Right lobe of liver (tissue), 6 donors: Measurements from ENCODE around the gene CPED1. TPM values are rescaled to one million over a fixed set of nuclear protein-coding genes. Genes with fewer than 3 reads are reported as not detected.

Experiments used
- ATAC-seq, 4 donors: fragments of 200-7000 bp; cut with Tn5 transposase; one replicate each; pipeline ENCODE4 v1.9.1; 2020; ENCODE audit warnings: mild to moderate bottlenecking in 4 of 4, moderate library complexity in 4 of 4
- DNase-seq, 3 donors: peaks; one replicate each; pipeline ENCODE4 v3.0.0-alpha.2; 2020
- H3K27ac ChIP-seq, 3 donors: fragments of 200-600 bp; one replicate each; pipeline ENCODE4 v1.8.0; 2022
- H3K27me3 ChIP-seq, 2 donors: fragments of 200-600 bp; one replicate each; pipeline ENCODE4 v1.8.0; 2022
- H3K36me3 ChIP-seq, 4 donors: fragments of 200-600 bp; sonication (generic) in 1 of 4; one replicate each; pipeline versions ENCODE4 v1.5.1 to v1.8.0; 2017 to 2022; ENCODE audit warnings: control low read depth in 1 of 4
- H3K4me1 ChIP-seq, 4 donors: fragments of 200-600 bp; sonication (generic) in 1 of 4; one replicate each; pipeline versions ENCODE4 v1.5.1 to v1.8.0; 2017 to 2022; ENCODE audit warnings: control low read depth in 1 of 4
- H3K4me3 ChIP-seq, 3 donors: fragments of 200-600 bp; one replicate each; pipeline ENCODE4 v1.8.0; 2022
- H3K9me3 ChIP-seq, 4 donors: fragments of 200-600 bp; sonication (generic) in 1 of 4; one replicate each; pipeline versions ENCODE4 v1.5.1 to v1.8.0; 2017 to 2022; ENCODE audit warnings: control low read depth in 1 of 4
- CTCF ChIP-seq, 4 donors: fragments of 200-600 bp in 3 of 4; fragments of 450-650 bp in 1 of 4; IDR thresholded peaks; one replicate each; pipeline versions ENCODE4 v1.5.1 to v1.8.0; 2016 to 2022; ENCODE audit warnings: antibody characterized with exemption in 4 of 4, mild to moderate bottlenecking in 2 of 4
- POLR2A ChIP-seq: fragments of 450-650 bp; IDR thresholded peaks from one replicate; pipeline ENCODE4 v1.6.1; 2017; ENCODE audit warnings: antibody characterized with exemption, mild to moderate bottlenecking
- WGBS: methylation state at CpG from one replicate; pipeline ENCODE4 v1.1.6; 2018; ENCODE audit warnings: low coverage, low lambda C conversion rate; ENCODE audit not compliant: insufficient coverage; ENCODE audit errors: missing lambda C conversion rate; 5-methylcytosine and 5-hydroxymethylcytosine counted together
- intact Hi-C, 2 donors: fragments of 100-400 bp; cut with DNase I; formaldehyde crosslinking; loops; one replicate each; pipeline versions ENCODE4 v1.11.2 to v1.14.1; 2022
- total RNA-seq, 6 experiments: library from RNA; depleted of rRNA in 2 of 6; stranded (reverse); fragments of >200 nt in 2 of 6; fragmentation: NEBNext Ultra II Directional in 3 of 6; extraction: Animal tissue kit (Norgen Biotek cat#: 25700) in 3 of 6; gene quantifications; one replicate each; pipeline versions ENCODE4 v1.1.0 to v1.2.4, GENCODE V29; 2016 to 2023
- donor health status: DM: no; HTN: yes; CAD: no.
- donor health status: DM: no; HTN: no; CAD: no.
- donor health status: DM: no; HTN: no; CAD: no.
- donor health status: DM: no; HTN: yes; CAD: no.
- donor health status: DM: no; HTN: yes; CAD: no.

Gene CPED1
- total RNA-seq, 6 experiments from 2014 or later = 24.3 to 45.8 (median 34.9) TPM

- H3K4me1 ChIP-seq = peaks cover 0 to 16% (median 5%) of the 10 kb centered on the region in 4 donors
- H3K4me3 ChIP-seq = no peak overlapping the region
- intact Hi-C loops = no loop called here
- WGBS = 42% methylated on average over 3 of the region's 3 CpGs
- H3K27ac ChIP-seq = no peak overlapping the region
- ATAC-seq (peak in 2 of 4 donors; percentile 37 to 38), DNase-seq (no peak)
- H3K27me3 ChIP-seq = no peaks in the 10 kb centered on the region
- H3K9me3 ChIP-seq = no peaks in the 10 kb centered on the region
- no peak for TF ChIP-seq POLR2A
- TF ChIP-seq CTCF (IDR thresholded peaks at IDR 0.05) = peak; percentile 35 to 55 (median 41)
- H3K36me3 ChIP-seq = peaks cover 0 to 11% (median 0%) of the 10 kb centered on the region in 4 donors
Measured at GRCh38 chr7:121126801-121127534, 138.5 kb downstream of the CPED1 start.

- no peak for ATAC-seq
- H3K27ac ChIP-seq = no peak overlapping the region
- peaks cover 0 to 9% (median 4%) of the 10 kb centered on the region in 4 donors for H3K4me1 ChIP-seq
- H3K4me3 ChIP-seq = no peak overlapping the region
- no peaks in the 10 kb centered on the region for H3K9me3 ChIP-seq
- TF ChIP-seq POLR2A = no peak
- intact Hi-C loops = no loop called here
- 0% methylated on average over 1 of the region's 1 CpG for WGBS
- no peaks in the 10 kb centered on the region for H3K27me3 ChIP-seq
- H3K36me3 ChIP-seq = peaks cover 0 to 5% (median 0%) of the 10 kb centered on the region in 4 donors
- no peak for DNase-seq
Measured at GRCh38 chr7:121132940-121133339, 144.4 kb downstream of the CPED1 start.

GRCh38 chr7:121133444-121133843 lies 144.9 kb downstream of the CPED1 start:
- Histone ChIP-seq H3K27ac (no peak overlapping the region), H3K4me1 (peaks cover 0 to 5% (median 2%) of the 10 kb centered on the region in 4 donors), H3K36me3 (peaks cover 0 to 5% (median 0%) of the 10 kb centered on the region in 4 donors), H3K27me3 (no peaks in the 10 kb centered on the region), H3K4me3 (no peak overlapping the region), H3K9me3 (no peaks in the 10 kb centered on the region)
- DNase-seq = no peak
- no peak for ATAC-seq
- TF ChIP-seq CTCF (IDR thresholded peaks at IDR 0.05) (no peak), POLR2A (no peak)
- WGBS = 90% methylated on average over 3 of the region's 3 CpGs
- intact Hi-C loops = no loop called here

GRCh38 chr7:121137580-121137979 lies 149.1 kb downstream of the CPED1 start:
- Histone ChIP-seq H3K36me3 (peaks cover 0 to 4% (median 0%) of the 10 kb centered on the region in 4 donors), H3K4me1 (peaks cover 0 to 24% (median under 1%) of the 10 kb centered on the region in 4 donors), H3K27ac (peak overlapping the region in 2 of 3 donors; percentile 49 to 72), H3K4me3 (no peak overlapping the region), H3K27me3 (no peaks in the 10 kb centered on the region), H3K9me3 (no peaks in the 10 kb centered on the region)
- no peak for TF ChIP-seq CTCF (IDR thresholded peaks at IDR 0.05)
- TF ChIP-seq POLR2A = no peak
- ATAC-seq (no peak), DNase-seq (no peak)
- intact Hi-C loops = no loop called here
- 84% methylated on average over 2 of the region's 2 CpGs for WGBS

- peak overlapping the region in 2 of 3 donors; percentile 49 to 72 for H3K27ac ChIP-seq
- H3K4me1 ChIP-seq = peaks cover 0 to 24% (median under 1%) of the 10 kb centered on the region in 4 donors
- no peak overlapping the region for H3K4me3 ChIP-seq
- H3K36me3 ChIP-seq = peaks cover 0 to 4% (median 0%) of the 10 kb centered on the region in 4 donors
- ATAC-seq (peak; percentile 70 to 88 (median 74)), DNase-seq (no peak)
- intact Hi-C loops = no loop called here
- no peaks in the 10 kb centered on the region for H3K9me3 ChIP-seq
- no peaks in the 10 kb centered on the region for H3K27me3 ChIP-seq
- WGBS = 30% methylated on average over 8 of the region's 8 CpGs
- TF ChIP-seq CTCF (IDR thresholded peaks at IDR 0.05) (no peak), POLR2A (no peak)
Measured at GRCh38 chr7:121138262-121138933, 149.9 kb downstream of the CPED1 start.
